WI38 (cell line): ENCODE data around the gene CYP27A1.
"Not testable (repeated sequence)": the region's sequence is repeated elsewhere in the genome, so short reads cannot be mapped to it uniquely, and the experiment has no call there.

Source experiments
- H3K4me3 ChIP-seq: 2 replicates; pipeline ENCODE4 v1.5.1; 2011; ENCODE audit warnings: low read depth, mild to moderate bottlenecking, control low read depth, low read length
- CTCF ChIP-seq: IDR thresholded peaks from 2 replicates; pipeline ENCODE4 v1.5.1; 2012; ENCODE audit warnings: low read depth, mild to moderate bottlenecking, control low read depth, low read length

The CYP27A1 gene

DNA sequence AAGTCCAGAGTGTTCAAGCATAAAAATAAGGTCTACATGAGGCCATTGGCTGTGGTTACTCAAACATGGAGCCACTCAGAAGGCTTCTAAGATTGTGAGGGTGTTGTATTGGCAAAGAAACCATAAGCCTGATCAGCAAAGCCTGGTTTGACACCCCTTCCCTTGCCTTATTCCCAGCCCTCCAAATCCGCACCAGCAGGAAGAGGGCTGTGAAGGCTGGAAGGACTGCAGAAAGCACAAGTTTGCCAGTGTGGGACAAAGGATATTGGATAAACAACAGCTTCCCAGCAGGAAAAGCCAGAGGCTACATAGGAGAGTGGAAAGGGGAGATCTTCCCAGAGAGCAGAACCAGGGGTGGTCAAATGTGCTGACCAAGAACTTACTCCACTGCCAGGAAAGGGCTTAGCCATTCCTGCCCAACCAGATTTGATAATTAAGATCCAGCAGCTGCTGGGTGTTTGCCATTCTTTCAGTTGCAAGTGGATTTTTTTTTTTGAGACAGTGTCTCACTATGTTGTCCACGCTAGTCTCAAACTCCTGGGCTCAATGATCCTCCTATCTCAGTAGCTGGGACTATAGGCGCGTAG is 51.2 kb downstream of the CYP27A1 start:
- no peak for TF ChIP-seq CTCF
- no peak overlapping the region for H3K4me3 ChIP-seq

DNA sequence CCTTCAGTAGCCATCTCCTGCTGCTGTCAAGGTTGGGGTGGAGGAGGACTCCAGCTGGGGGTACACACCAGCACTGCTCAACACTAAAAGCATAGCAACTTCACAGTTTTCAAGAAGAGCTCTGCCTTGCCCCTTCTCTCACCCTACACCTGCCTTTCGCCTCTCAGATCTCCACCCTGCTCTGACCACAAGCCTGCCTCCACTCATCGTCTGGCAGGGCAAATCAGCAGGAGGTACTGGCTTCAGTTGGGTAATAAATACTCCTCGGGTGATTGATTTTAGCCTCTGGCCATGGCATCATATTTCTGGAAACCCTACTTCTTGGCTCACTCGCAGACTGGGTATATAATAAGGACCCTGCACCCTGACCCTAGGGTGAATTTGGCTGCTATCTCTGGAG is 52.7 kb downstream of the CYP27A1 start:
- H3K4me3 ChIP-seq = no peak overlapping the region
- TF ChIP-seq CTCF = no peak

DNA sequence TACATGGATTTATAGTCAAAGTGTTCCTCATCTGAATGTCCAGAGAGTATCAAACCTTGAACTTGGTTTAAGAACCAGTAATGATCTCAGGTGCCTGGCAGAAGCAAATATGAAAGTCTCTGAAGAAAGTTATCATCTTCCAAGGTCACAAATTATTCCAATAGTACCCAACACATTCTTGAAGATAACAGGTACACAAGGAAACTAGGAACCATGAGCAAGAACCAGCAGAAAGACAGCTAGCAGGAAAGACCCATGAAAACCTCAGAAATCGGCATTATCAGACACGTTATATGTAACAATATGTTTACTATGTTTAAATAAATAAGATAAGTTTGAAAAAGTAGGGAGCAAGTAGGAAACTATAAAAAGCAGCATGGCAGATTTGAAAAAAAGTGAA is 55.5 kb downstream of the CYP27A1 start:
- TF ChIP-seq CTCF = no peak
- H3K4me3 ChIP-seq = no peak overlapping the region

DNA sequence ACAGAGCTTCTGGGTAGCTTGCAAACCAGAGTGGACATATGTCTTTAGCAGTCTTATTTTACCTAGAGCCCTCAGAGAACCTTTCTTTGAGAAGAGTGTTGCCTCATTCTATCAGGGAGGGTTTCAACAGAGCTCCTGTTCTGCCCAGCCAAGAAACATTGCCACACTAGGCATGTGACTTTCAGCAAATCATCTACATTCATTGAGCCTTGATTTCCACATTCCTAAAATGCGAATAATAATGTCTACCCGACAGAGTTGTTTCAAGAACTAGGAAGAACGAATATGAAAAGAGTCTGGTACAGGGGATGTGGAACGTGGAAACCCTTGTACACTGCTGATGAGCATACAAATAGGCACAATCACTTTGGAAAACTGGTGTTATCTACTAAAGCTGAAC is 57.5 kb downstream of the CYP27A1 start:
- no peak overlapping the region for H3K4me3 ChIP-seq
- no peak for TF ChIP-seq CTCF

DNA sequence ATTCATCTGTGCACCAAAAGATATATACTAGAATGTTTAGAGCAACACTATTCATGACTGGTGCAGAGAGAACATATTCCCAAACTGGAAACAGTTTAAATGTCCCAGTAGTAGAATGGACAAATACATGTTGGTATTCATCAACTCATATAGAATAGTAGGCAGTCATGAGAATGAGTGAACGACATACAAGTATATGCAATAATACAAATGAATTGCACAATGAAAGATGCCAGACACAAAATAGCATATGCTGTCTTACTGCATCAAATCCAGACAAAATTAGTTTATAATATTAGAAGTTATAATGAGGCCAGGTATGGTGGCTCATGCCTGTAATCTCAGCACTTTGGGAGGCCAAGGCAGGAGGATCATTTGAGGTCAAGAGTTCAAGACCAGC is 57.9 kb downstream of the CYP27A1 start:
- TF ChIP-seq CTCF = no peak
- H3K4me3 ChIP-seq = no peak overlapping the region

DNA sequence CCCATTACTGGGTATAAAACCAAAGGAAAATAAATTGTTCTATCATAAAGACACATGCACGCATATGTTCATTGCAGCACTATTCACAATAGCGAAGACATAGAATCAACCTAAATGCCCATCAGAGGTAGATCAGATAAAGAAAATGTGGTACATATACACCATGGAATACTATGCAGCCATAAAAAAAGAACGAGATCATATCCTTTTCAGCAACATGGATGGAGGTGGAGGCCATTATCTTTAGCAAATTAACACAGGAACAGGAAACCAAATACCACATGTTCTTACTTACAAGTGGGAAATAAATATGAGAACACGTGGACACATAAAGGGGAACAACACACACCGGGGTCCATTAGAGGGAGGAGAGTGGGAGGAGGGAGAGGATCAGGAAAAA is 62.4 kb downstream of the CYP27A1 start:
- H3K4me3 ChIP-seq = not testable (repeated sequence)

DNA sequence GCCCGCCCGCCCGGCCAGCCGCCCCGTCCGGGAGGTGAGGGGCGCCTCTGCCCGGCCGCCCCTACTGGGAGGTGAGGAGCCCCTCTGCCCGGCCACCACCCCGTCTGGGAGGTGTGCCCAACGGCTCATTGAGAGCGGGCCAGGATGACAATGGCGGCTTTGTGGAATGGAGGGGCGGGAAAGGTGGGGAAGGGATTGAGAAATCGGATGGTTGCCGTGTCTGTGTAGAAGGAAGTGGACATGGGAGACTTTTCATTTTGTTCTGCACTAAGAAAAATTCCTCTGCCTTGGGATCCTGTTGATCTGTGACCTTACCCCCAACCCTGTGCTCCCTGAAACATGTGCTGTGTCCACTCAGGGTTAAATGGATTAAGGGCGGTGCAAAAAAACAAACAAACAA is 65.0 kb downstream of the CYP27A1 start:
- H3K4me3 ChIP-seq = not testable (repeated sequence)

DNA sequence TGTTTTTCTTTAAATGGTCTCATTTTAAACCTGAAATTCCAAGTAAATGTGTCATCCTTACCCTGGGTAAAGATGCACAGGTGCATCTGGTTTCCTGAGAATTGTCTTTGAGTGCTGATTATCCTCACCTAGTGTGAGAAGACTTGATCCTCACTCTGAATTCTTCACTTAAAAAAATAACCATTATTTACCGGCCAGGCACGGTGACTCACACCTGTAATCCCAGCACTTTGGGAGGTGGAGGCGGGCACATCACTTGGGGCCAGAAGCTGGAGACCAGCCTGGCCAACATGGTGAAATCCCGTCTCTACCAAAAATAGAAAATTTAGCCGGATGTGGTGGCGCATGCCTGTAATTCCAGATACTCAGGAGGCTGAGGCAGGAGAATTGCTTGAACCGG is 67.8 kb downstream of the CYP27A1 start:
- TF ChIP-seq CTCF = no peak
- H3K4me3 ChIP-seq = no peak overlapping the region
